ENCODE results near the gene TTC7B. TPM values are rescaled to one million over a fixed set of nuclear protein-coding genes. Genes with fewer than 3 reads are reported as not detected.

TTC7B gene
- total and polyA plus RNA-seq, 2 experiments from 2014 or later, result 68.1 to 75.8 TPM

GRCh38 chr14:90782892-90783291 is 33.3 kb downstream of the TTC7B start:
- TF ChIP-seq, protein P1, sequence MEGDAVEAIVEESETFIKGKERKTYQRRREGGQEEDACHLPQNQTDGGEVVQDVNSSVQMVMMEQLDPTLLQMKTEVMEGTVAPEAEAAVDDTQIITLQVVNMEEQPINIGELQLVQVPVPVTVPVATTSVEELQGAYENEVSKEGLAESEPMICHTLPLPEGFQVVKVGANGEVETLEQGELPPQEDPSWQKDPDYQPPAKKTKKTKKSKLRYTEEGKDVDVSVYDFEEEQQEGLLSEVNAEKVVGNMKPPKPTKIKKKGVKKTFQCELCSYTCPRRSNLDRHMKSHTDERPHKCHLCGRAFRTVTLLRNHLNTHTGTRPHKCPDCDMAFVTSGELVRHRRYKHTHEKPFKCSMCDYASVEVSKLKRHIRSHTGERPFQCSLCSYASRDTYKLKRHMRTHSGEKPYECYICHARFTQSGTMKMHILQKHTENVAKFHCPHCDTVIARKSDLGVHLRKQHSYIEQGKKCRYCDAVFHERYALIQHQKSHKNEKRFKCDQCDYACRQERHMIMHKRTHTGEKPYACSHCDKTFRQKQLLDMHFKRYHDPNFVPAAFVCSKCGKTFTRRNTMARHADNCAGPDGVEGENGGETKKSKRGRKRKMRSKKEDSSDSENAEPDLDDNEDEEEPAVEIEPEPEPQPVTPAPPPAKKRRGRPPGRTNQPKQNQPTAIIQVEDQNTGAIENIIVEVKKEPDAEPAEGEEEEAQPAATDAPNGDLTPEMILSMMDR (IDR thresholded peaks at IDR 0.05; ENCODE audit: low read depth, low read length), result no peak
- H3K9me3 ChIP-seq (ENCODE audit: low read depth), result no peaks in the 10 kb centered on the region

GRCh38 chr14:90781876-90782275 is 34.4 kb downstream of the TTC7B start:
- no peaks in the 10 kb centered on the region for H3K36me3 ChIP-seq
- H3K9me3 ChIP-seq (ENCODE audit: low read depth), result no peaks in the 10 kb centered on the region
- H3K27ac ChIP-seq, result no peak overlapping the region
- no peaks in the 10 kb centered on the region for H3K4me1 ChIP-seq (ENCODE audit: low read depth)
- TF ChIP-seq, protein P1 (IDR thresholded peaks at IDR 0.05; ENCODE audit: low read depth, low read length), result no peak
- DNase-seq (ENCODE audit: low read depth in 1 of 2, low spot score in 1 of 2), result no peak
- H3K4me3 ChIP-seq, result no peak overlapping the region
- H3K27me3 ChIP-seq, result no peaks in the 10 kb centered on the region

More at GRCh38 chr14:90782892-90783291, 33.3 kb downstream of the TTC7B start:
- Histone ChIP-seq H3K27ac (no peak overlapping the region), H3K27me3 (no peaks in the 10 kb centered on the region), H3K36me3 (no peaks in the 10 kb centered on the region), H3K4me1 (ENCODE audit: low read depth) (no peaks in the 10 kb centered on the region), H3K4me3 (no peak overlapping the region)
- no peak for DNase-seq (ENCODE audit: low read depth in 1 of 2, low spot score in 1 of 2)

- DNase-seq (ENCODE audit: low read depth in 1 of 2, low spot score in 1 of 2), result peak in 1 of 2 donors; percentile 85
- no peak overlapping the region for H3K4me3 ChIP-seq
- no peak overlapping the region for H3K27ac ChIP-seq
- no peaks in the 10 kb centered on the region for H3K27me3 ChIP-seq
- TF ChIP-seq, protein P1 (IDR thresholded peaks at IDR 0.05; ENCODE audit: low read depth, low read length), result no peak
- H3K36me3 ChIP-seq, result no peaks in the 10 kb centered on the region
- no peaks in the 10 kb centered on the region for H3K4me1 ChIP-seq (ENCODE audit: low read depth)
- no peaks in the 10 kb centered on the region for H3K9me3 ChIP-seq (ENCODE audit: low read depth)
These were observed 34.9 kb downstream of the TTC7B start for GRCh38 chr14:90781344-90781761.

- Histone ChIP-seq H3K9me3 (ENCODE audit: low read depth) (no peaks in the 10 kb centered on the region), H3K4me3 (no peak overlapping the region), H3K4me1 (ENCODE audit: low read depth) (no peaks in the 10 kb centered on the region), H3K36me3 (no peaks in the 10 kb centered on the region), H3K27ac (no peak overlapping the region), H3K27me3 (no peaks in the 10 kb centered on the region)
- TF ChIP-seq, protein P1 (IDR thresholded peaks at IDR 0.05; ENCODE audit: low read depth, low read length), result no peak
- DNase-seq (ENCODE audit: low read depth in 1 of 2, low spot score in 1 of 2), result no peak
These were observed 35.7 kb downstream of the TTC7B start for GRCh38 chr14:90780519-90780918.

DNA sequence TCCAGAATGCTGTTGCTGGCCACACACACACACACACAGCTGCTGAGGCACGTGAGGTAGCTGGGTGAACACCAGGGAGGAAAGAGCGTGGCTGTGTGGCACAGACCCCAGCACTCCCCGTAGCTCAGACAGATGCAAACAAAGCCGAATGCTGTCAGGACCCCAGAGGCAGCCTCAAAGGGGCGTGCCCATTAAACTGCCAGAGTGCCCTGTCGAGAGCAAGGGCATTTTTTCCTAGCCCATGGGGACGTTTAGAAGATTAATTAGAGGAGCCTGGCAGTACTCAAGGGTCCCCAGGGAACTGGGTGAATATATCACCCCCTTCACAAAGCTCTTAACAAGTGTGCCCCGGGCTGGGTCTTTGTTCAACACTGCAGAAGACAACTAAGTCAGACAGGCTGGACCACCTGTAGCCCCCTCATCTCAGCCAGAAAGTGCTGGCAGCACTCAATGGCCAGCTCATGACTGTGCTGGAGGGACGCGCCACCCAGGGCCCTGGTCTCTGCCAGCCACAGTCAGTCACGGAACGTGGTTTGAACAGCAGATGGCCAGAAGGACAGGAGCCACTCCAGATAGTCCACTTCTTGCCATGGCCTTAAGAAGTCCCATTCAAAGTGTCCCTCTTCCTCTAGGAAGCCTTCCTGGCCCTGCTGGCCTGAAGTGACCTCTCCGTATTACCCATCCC is 37.5 kb downstream of the TTC7B start:
- DNase-seq (ENCODE audit: low read depth in 1 of 2, low spot score in 1 of 2), result no peak
- no peaks in the 10 kb centered on the region for H3K4me1 ChIP-seq (ENCODE audit: low read depth)
- no peaks in the 10 kb centered on the region for H3K36me3 ChIP-seq

More for the DNA sequence above, 37.5 kb downstream of the TTC7B start:
- Histone ChIP-seq H3K9me3 (ENCODE audit: low read depth) (no peaks in the 10 kb centered on the region), H3K27ac (no peak overlapping the region), H3K27me3 (no peaks in the 10 kb centered on the region), H3K4me3 (no peak overlapping the region)
- TF ChIP-seq, protein P1 (IDR thresholded peaks at IDR 0.05; ENCODE audit: low read depth, low read length), result no peak

Measured in cardiac muscle cell (in vitro differentiated cells and primary cell).